Testis (tissue), 3 donors: ENCODE results near the gene FILIP1L. TPM values are rescaled to one million over a fixed set of nuclear protein-coding genes. Genes with fewer than 3 reads are reported as not detected.

ENCODE experiments used
- DNase-seq: peaks from one replicate; pipeline ENCODE4 v3.0.0-alpha.2; 2019
- H3K27ac ChIP-seq, 2 donors: fragments of 200-600 bp; sonication (generic); one replicate each; pipeline ENCODE4 v1.5.1; 2019
- H3K27me3 ChIP-seq: fragments of 200-600 bp; sonication (generic); one replicate; pipeline ENCODE4 v1.5.1; 2019
- H3K36me3 ChIP-seq: fragments of 200-600 bp; sonication (generic); one replicate; pipeline ENCODE4 v1.5.1; 2017; ENCODE audit warnings: low read depth; ENCODE audit errors: missing control alignments
- H3K4me1 ChIP-seq: fragments of 200-600 bp; sonication (generic); one replicate; pipeline ENCODE4 v1.5.1; 2019
- H3K4me3 ChIP-seq, 2 donors: fragments of 200-600 bp; sonication (generic); one replicate each; pipeline ENCODE4 v1.5.1; 2017 to 2019
- H3K9me3 ChIP-seq: fragments of 200-600 bp; sonication (generic); one replicate; pipeline ENCODE4 v1.5.1; 2017
- CTCF ChIP-seq, 3 experiments: fragments of 450-650 bp in 2 of 3; fragments of 200-600 bp in 1 of 3; sonication (generic) in 1 of 3; IDR thresholded peaks; one replicate each; pipeline ENCODE4 v1.5.1; 2016 to 2019; ENCODE audit warnings: antibody characterized with exemption in 3 of 3, mild to moderate bottlenecking in 2 of 3, moderate library complexity in 1 of 3
- POLR2A ChIP-seq: fragments of 450-650 bp; IDR thresholded peaks from one replicate; pipeline ENCODE4 v1.6.1; 2017; ENCODE audit warnings: antibody characterized with exemption, mild to moderate bottlenecking, moderate library complexity
- WGBS, 2 donors: methylation state at CpG; one replicate each; pipeline ENCODE4 v1.1.5; 2018; 5-methylcytosine and 5-hydroxymethylcytosine counted together
- intact Hi-C: fragments of 100-400 bp; cut with DNase I; formaldehyde crosslinking; loops from one replicate; pipeline ENCODE4 v1.15.1; 2023; ENCODE audit warnings: low total_unique reads
- polyA plus RNA-seq: library from polyadenylated mRNA; stranded (reverse); fragments of 350-450 nt; fragmentation: Illumina TruSeq; extraction: RNeasy Lipid Tissue Mini Kit (QIAGEN cat#74804); gene quantifications from one replicate; pipeline ENCODE4 v1.2.3, GENCODE V29; 2014; ENCODE audit warnings: low read depth, low replicate concordance; ENCODE audit not compliant: insufficient read depth
- total RNA-seq, 2 donors: library from RNA; depleted of rRNA; stranded (reverse); fragments of >200 nt; gene quantifications; one replicate each; pipeline ENCODE4 v1.2.3, GENCODE V29; 2016

The FILIP1L gene
- total and polyA plus RNA-seq, 3 donors from 2014 or later, result 16.5 to 20.1 (median 16.7) TPM

- WGBS, 2 donors, result 86 to 90% methylated on average over 1 of the region's 1 CpG
- DNase-seq, result no peak
- no peaks in the 10 kb centered on the region for H3K4me1 ChIP-seq
- H3K27ac ChIP-seq, result no peak overlapping the region
- intact Hi-C loops, result no loop called here
- no peaks in the 10 kb centered on the region for H3K9me3 ChIP-seq
- TF ChIP-seq POLR2A, result no peak
- no peaks in the 10 kb centered on the region for H3K36me3 ChIP-seq
- no peak overlapping the region for H3K4me3 ChIP-seq
- H3K27me3 ChIP-seq, result no peaks in the 10 kb centered on the region
These were observed 27.9 kb downstream of the FILIP1L start for GRCh38 chr3:100086401-100086800.

- TF ChIP-seq POLR2A (no peak), CTCF (IDR thresholded peaks at IDR 0.05) (no peak)
These were observed 30.0 kb downstream of the FILIP1L start for GRCh38 chr3:100084100-100084806.

GRCh38 chr3:100083209-100083608 is 31.1 kb downstream of the FILIP1L start:
- TF ChIP-seq POLR2A (no peak), CTCF (IDR thresholded peaks at IDR 0.05) (no peak)
- Histone ChIP-seq H3K27me3 (no peaks in the 10 kb centered on the region), H3K36me3 (no peaks in the 10 kb centered on the region), H3K27ac (no peak overlapping the region), H3K4me3 (no peak overlapping the region), H3K9me3 (no peaks in the 10 kb centered on the region), H3K4me1 (no peaks in the 10 kb centered on the region)
- no peak for DNase-seq
- WGBS, 2 donors, result 90 to 95% methylated on average over 6 of the region's 6 CpGs
- intact Hi-C loops, result no loop called here

More at GRCh38 chr3:100084100-100084806, 30.0 kb downstream of the FILIP1L start:
- Histone ChIP-seq H3K36me3 (no peaks in the 10 kb centered on the region), H3K27me3 (no peaks in the 10 kb centered on the region), H3K9me3 (no peaks in the 10 kb centered on the region), H3K4me3 (no peak overlapping the region), H3K27ac (no peak overlapping the region), H3K4me1 (no peaks in the 10 kb centered on the region)
- no peak for DNase-seq
- WGBS, 2 donors, result 84 to 89% methylated on average over 7 of the region's 7 CpGs
- intact Hi-C loops, result no loop called here

GRCh38 chr3:100082714-100083113 is 31.6 kb downstream of the FILIP1L start:
- no peak for DNase-seq
- 95 to 96% methylated on average over 1 of the region's 1 CpG for WGBS, 2 donors
- no peaks in the 10 kb centered on the region for H3K27me3 ChIP-seq
- no peak overlapping the region for H3K27ac ChIP-seq
- no peaks in the 10 kb centered on the region for H3K9me3 ChIP-seq
- TF ChIP-seq POLR2A (no peak), CTCF (IDR thresholded peaks at IDR 0.05) (no peak)
- H3K4me3 ChIP-seq, result no peak overlapping the region
- no peaks in the 10 kb centered on the region for H3K36me3 ChIP-seq
- intact Hi-C loops, result no loop called here
- no peaks in the 10 kb centered on the region for H3K4me1 ChIP-seq

GRCh38 chr3:100081986-100082692 is 32.2 kb downstream of the FILIP1L start:
- intact Hi-C loops, result no loop called here
- Histone ChIP-seq H3K36me3 (no peaks in the 10 kb centered on the region), H3K27ac (no peak overlapping the region), H3K27me3 (no peaks in the 10 kb centered on the region), H3K4me1 (no peaks in the 10 kb centered on the region), H3K4me3 (no peak overlapping the region), H3K9me3 (no peaks in the 10 kb centered on the region)
- DNase-seq, result no peak
- 71 to 78% methylated on average over 2 of the region's 2 CpGs for WGBS, 2 donors
- TF ChIP-seq CTCF (IDR thresholded peaks at IDR 0.05) (no peak), POLR2A (no peak)
